ENCODE measurements around the gene SEPTIN7.

SEPTIN7 gene

GRCh38 chr7:35848725-35849124, 47.9 kb downstream of the SEPTIN7 start:
- no peak for TF ChIP-seq CTCF (IDR thresholded peaks at IDR 0.05)

- no peak for TF ChIP-seq CTCF (IDR thresholded peaks at IDR 0.05)
Measured at GRCh38 chr7:35849158-35849831, 48.4 kb downstream of the SEPTIN7 start.

GRCh38 chr7:35849954-35850353, 49.1 kb downstream of the SEPTIN7 start:
- TF ChIP-seq CTCF (IDR thresholded peaks at IDR 0.05): no peak
